Measurements from ENCODE around the gene DNASE1.

Gene DNASE1

DNA sequence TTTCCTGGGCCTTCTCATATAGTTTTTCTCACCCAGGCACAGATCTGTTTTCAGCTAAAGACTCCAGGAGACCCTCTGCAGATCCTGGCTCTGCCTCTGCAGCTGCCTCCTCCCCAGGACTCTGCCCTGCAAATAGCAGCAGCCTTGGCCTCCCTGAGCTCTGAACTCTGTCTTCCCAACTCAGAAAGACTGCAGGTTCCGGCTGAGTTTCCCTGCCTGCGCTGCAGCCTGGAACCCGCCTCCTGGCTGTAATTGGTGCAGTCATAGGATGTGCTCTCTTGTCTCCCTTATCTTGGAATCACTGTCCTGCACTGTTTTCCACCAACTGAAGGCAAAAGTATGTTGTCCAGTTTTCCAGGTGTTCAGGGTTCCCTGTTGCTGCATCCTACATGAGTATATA is 14.3 kb upstream of the DNASE1 start:
- H3K27me3 ChIP-seq: no peaks in the 10 kb centered on the region
- H3K36me3 ChIP-seq: peaks cover 56% of the 10 kb centered on the region
- peaks cover 11 to 13% of the 10 kb centered on the region in 2 experiments for H3K4me1 ChIP-seq (ENCODE audit: control insufficient read depth in 1 of 2, insufficient read depth in 1 of 2, low read depth in 1 of 2, low read length in 1 of 2)
- no peak overlapping the region for H3K4me3 ChIP-seq (ENCODE audit: low read depth in 1 of 2, low read length in 1 of 2)
- H3K27ac ChIP-seq: no peak overlapping the region
- TF ChIP-seq, protein P1, sequence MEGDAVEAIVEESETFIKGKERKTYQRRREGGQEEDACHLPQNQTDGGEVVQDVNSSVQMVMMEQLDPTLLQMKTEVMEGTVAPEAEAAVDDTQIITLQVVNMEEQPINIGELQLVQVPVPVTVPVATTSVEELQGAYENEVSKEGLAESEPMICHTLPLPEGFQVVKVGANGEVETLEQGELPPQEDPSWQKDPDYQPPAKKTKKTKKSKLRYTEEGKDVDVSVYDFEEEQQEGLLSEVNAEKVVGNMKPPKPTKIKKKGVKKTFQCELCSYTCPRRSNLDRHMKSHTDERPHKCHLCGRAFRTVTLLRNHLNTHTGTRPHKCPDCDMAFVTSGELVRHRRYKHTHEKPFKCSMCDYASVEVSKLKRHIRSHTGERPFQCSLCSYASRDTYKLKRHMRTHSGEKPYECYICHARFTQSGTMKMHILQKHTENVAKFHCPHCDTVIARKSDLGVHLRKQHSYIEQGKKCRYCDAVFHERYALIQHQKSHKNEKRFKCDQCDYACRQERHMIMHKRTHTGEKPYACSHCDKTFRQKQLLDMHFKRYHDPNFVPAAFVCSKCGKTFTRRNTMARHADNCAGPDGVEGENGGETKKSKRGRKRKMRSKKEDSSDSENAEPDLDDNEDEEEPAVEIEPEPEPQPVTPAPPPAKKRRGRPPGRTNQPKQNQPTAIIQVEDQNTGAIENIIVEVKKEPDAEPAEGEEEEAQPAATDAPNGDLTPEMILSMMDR (IDR thresholded peaks at IDR 0.05): no peak
- no peaks in the 10 kb centered on the region for H3K9me3 ChIP-seq

DNA sequence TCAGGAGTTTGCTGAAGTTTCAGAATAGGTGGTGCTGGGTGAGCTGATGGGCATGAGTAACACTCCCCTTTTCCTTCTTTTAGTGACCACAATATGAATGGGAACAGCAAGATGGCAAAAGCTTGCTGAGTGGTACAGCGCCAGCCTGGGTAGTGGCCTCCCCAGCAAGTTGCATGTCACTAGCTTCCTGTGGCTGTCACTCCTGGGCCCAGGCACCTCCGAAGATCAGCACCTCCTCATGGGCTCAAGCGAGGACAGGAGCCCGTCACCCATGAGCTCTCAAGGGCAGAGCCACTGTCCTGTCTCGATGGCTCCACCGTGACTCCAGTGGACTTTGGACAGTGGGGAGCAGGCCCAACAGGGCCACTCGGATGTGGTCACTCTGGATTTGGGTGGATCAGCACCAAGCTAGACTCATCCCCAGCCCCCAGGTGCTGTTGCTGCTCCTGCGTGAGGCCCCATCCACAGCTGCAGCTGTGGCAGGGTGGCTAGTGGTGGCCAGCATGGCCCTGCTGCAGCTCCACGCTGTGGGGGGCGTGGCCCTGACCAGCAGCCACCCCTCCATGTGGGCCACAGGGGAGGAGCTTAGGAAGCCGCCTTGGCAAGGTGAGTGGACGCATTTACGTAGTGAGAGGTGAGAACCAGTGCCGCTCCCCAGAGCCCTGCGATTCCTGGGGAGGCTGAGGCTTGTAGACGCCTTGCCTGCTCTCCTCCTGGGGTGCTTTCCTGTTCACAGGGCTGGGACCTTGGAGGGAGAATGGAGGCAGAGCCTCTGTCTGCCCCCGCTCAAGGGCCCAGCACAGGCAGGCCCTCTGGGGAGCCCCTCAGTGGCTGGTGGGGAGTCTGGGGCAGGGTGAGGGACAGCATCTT is 13.6 kb upstream of the DNASE1 start:
- Histone ChIP-seq H3K9me3 (no peaks in the 10 kb centered on the region), H3K4me3 (ENCODE audit: low read depth in 1 of 2, low read length in 1 of 2) (no peak overlapping the region), H3K4me1 (ENCODE audit: control insufficient read depth in 1 of 2, insufficient read depth in 1 of 2, low read depth in 1 of 2, low read length in 1 of 2) (peaks cover 11 to 13% of the 10 kb centered on the region in 2 experiments), H3K27ac (no peak overlapping the region), H3K27me3 (no peaks in the 10 kb centered on the region), H3K36me3 (peaks cover 62% of the 10 kb centered on the region)
- TF ChIP-seq, protein P1 (IDR thresholded peaks at IDR 0.05): no peak

DNA sequence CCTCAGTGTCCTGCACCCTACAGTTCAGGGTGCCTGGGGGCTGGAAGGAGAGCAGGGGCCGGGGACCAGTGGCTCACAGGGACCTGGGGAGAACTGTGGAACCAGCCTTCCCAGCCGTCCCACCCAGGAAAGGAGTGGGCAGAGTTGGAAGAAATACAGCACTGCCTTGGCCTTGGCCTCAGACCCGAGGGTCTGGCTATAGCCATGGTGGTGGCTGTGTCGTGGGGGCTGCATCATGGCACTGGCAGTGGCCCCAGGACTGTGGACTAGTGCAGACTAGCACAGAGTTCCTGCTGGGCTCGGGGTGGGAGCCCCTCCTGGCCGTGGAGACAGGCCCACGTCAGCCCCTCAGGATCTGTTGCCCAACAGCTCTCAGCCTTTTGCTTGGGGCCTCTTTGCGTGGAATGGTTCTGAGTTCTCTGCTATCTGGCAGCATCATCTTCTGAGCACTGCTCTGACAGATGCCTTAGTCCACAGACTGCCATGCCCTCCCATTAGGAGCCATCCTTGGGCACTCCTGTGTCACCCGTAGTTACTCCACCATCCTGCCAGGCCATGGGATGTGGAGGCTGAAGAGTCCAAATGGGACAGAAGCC is 12.6 kb upstream of the DNASE1 start:
- Histone ChIP-seq H3K27me3 (no peaks in the 10 kb centered on the region), H3K36me3 (peaks cover 73% of the 10 kb centered on the region), H3K4me1 (ENCODE audit: control insufficient read depth in 1 of 2, insufficient read depth in 1 of 2, low read depth in 1 of 2, low read length in 1 of 2) (peaks cover 11% of the 10 kb centered on the region in 2 experiments), H3K9me3 (no peaks in the 10 kb centered on the region), H3K27ac (no peak overlapping the region), H3K4me3 (ENCODE audit: low read depth in 1 of 2, low read length in 1 of 2) (no peak overlapping the region)
- TF ChIP-seq, protein P1 (IDR thresholded peaks at IDR 0.05): no peak

DNA sequence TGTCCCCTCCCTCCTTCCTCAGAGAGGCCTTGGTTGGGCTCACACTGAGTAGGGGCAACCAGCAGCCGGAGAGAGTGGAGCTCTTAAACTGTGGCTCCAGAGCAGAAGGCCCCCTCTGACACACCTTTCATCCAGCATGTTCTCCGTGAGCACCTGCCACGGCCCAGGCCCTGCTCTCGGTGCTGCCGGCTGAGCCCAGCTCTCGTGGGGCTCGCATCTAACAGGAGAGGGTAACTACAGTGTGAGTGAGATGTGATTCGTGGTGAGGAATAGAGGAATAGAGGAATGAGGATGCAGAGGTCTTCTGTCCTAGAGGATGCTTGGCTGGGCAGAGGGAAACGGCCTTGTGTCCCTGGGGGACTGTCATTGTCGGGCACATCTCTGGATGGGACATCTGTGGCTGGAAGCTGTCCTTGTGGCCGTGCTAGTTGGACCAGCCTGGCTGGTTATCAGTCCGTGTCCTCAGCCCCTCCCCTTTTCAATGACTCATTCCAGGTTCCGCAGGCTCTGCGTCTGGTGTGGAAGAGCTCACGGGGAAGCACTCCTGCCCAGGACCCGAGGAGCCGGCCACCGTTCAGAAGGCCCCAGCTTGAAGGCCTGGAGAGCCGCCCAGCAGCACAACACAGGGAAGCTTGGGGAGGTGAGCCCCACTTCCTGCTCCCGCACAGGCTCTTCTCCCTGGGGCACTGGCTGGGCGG is 11.9 kb upstream of the DNASE1 start:
- Histone ChIP-seq H3K27me3 (no peaks in the 10 kb centered on the region), H3K4me1 (ENCODE audit: control insufficient read depth in 1 of 2, insufficient read depth in 1 of 2, low read depth in 1 of 2, low read length in 1 of 2) (peaks cover 5 to 6% of the 10 kb centered on the region in 2 experiments), H3K9me3 (no peaks in the 10 kb centered on the region), H3K4me3 (ENCODE audit: low read depth in 1 of 2, low read length in 1 of 2) (no peak overlapping the region), H3K36me3 (peaks cover 77% of the 10 kb centered on the region), H3K27ac (no peak overlapping the region)
- TF ChIP-seq, protein P1 (IDR thresholded peaks at IDR 0.05): no peak

DNA sequence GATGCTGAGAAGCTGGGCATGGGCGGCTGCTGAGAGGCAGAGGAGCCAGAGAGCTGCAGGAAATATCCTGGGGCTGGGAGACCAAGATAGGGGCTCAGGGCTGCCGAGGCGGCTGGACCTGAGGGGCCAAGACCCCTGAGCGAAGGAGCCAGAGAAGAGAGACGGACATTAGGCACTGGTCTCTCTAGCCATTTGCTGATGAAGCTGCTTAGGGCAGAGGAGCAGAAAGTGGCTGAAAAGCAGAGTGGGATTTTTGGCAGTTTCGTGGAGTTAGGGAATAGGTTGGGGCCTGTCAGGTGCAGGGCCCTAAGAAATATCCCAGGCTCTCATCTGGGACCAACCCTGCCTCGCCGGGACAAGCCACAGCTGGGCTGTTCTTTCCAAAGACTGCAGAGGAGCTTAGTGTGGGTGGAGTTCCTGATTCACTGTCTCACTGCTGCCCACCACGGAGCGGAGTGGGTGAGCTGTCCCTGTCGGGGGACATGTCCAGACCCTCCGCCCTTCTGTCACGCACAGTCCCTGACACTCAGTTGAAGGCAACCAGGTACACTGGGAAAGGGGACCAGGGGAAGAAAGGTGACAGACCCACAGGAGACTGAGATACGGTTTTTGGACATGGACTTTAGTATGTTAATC is 11.3 kb upstream of the DNASE1 start:
- Histone ChIP-seq H3K27ac (no peak overlapping the region), H3K9me3 (no peaks in the 10 kb centered on the region), H3K27me3 (no peaks in the 10 kb centered on the region), H3K4me1 (ENCODE audit: control insufficient read depth in 1 of 2, insufficient read depth in 1 of 2, low read depth in 1 of 2, low read length in 1 of 2) (no peaks in the 10 kb centered on the region), H3K36me3 (peaks cover 83% of the 10 kb centered on the region), H3K4me3 (ENCODE audit: low read depth in 1 of 2, low read length in 1 of 2) (no peak overlapping the region)
- TF ChIP-seq, protein P1 (IDR thresholded peaks at IDR 0.05): no peak

Measured in neutrophil (primary cell).